PC-9 (cell line): ENCODE data around the gene DIP2C.

Source experiments
- CTCF ChIP-seq: fragments of 200-600 bp; sonication (generic); conservative IDR thresholded peaks from 2 replicates; pipeline ENCODE4 v1.6.1; 2017; ENCODE audit warnings: mixed run types, antibody characterized with exemption, mild to moderate bottlenecking, moderate library complexity
- EZH2 ChIP-seq: fragments of 200-600 bp; sonication (generic); IDR thresholded peaks from 2 replicates; pipeline ENCODE4 v1.8.0; 2017; ENCODE audit warnings: antibody characterized with exemption, low read depth

GRCh38 chr10:357201-357950, 332.1 kb downstream of the DIP2C start:
- TF ChIP-seq CTCF, result no peak
- TF ChIP-seq EZH2, result no peak
